NCI-H146 (cell line): ENCODE measurements around the gene NRG4.
"Not testable (repeated sequence)": the region's sequence is repeated elsewhere in the genome, so short reads cannot be mapped to it uniquely, and the experiment has no call there.

Source experiments
- DNase-seq: peaks from one replicate; lab custom pipeline; 2025; lab: John Stamatoyannopoulos, UW

The NRG4 gene, protein sequence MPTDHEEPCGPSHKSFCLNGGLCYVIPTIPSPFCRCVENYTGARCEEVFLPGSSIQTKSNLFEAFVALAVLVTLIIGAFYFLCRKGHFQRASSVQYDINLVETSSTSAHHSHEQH

DNA sequence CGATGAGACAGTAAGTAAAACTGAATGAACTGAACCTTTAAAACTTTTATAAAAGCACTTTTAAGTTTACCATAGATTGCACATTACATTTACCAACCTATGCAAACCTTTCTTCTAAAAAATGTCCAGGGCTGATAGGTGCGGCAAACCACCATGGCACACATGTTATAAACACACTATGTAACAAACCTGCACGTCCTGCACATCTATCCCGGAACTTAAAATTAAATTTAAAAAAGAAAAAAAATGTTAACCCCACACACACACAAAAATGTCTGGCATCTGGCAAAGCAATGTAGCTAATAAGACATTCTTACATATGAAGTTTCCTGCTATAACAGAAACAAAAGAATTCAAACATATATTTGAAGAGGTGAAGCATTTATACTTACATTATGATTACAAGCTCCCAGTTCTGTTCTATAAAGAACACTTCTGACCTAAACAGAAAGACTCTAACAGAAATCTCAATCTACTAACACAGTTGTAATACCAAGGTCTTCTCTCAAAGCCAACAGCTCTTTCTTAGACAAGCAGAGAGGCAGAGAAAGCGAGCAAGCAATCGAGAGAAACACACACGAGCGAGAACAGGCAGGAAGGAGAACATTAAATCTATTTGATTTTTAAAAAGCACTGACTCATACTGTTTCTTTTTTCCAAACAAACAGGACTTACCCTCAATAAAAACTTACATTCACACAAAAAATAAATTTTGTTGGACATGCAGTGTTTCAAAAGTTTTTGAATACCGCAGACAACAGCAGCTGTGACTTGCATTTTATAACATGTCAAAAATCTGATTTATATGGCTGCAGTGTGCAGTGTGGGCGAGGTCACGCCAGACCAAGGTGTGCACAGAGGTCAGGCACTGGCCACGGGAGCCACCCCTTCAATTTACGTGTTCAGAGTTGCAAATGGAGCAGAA, at the start of gene NRG4:
NRG4 (minus strand) TSS at position 798 of the 925 bp plus-strand sequence. CDS start 1,194 bp downstream, outside the sequence.
- no peak for DNase-seq

DNA sequence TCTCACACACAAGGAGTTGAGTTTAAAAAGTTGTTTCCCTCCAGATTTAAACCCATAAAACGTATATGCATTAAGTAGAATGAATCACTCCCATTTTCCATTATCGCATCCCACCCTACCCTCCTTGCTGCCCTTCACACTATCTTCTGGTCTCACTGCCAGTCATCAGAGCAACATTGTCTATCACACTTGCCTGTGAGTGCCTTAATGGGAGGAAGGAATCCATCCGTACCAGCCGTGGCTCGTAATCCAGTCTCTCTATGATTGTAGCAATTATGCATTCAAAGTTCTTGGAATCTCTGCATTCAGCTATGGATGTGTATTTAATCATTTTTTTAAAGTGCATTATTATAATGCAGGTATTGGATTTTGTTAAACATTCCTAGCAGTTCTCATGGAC, 49.5 kb upstream of the NRG4 start:
- no peak for DNase-seq

DNA sequence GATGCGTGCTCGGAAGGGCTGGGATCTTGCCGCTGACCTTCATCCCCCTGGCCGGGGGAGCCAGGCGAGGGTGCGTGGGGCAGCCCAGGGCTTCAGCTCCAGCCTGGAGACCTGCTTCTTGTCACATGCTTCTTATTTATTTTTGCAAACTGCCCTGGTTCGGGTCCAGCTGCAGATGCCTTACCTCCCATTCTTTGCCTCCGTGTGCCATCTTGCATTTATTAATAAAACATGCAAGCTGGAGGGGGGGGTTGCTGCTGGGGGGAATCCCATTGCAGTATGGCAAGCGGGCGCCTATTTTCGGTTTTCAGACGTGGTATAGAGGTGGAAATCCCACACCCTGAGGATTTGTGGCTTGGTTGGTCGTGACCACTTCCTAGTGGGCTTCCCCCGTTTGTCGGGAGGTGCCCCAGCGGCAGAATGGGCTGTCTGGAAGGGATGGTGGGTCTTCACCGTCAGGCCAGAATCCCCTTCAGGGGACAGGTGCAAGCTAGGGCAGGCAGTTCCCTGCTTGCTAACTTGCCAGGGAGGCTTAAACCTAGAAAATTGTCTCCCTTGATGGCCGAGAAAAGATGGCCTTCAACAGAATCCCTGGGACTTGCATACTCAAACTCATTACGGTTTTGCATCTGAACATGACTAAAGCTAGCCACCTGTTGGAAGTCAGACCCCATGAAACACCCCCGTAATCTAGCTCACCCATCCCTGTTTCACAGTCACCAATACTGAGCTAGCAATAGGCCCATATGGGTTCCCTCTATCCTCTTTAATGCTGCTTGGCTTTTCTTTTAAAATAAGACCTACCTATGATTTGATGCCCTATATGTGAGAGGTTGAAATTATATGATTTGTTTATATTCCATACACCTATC, 48.1 kb upstream of the NRG4 start:
- no peak for DNase-seq

DNA sequence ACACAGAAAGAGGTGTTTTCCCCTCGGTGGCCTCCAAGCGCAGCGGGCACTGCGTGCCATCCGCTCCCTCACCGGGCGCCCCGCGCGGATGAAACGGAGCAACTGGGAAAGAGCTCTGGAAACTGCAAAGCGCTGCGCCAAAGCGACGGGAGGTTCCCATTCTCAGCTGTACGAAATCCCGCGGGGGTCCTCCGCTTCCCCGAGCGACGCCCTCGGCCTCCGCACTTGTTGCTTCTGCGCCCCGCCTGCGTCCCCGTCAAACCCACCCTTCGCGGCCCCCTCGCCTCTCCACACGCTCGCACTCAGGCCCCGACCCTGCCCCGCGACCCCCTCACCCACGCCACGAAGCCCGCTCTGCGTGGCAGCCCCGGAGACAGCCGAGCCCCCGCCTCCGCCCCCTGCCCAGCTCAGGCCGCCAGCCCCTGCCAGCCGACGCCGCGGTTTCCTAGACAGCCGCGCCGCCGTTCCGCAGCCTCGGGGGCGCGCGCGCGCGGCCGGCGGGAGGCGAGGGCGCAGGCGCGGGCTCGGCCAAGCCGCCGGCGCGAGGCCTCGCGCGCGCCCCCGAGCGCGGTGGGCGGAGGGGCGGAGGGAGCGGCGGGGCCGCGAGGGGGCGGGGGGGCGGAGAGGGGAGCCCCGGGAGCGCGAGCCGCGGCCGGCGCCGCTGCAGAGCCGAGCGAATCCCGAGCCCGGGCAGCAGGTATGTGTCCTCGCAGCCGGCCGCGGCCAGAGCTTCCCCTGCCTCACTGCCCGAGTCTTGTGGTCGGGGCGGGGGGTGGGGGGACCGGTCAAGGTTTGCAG, 47.3 kb upstream of the NRG4 start, which contains the start of gene TMEM266:
TMEM266 (plus strand) TSS at position 666 of the 798 bp plus-strand sequence. CDS start 74,279 bp downstream, outside the sequence.
- DNase-seq = peak; percentile 37

DNA sequence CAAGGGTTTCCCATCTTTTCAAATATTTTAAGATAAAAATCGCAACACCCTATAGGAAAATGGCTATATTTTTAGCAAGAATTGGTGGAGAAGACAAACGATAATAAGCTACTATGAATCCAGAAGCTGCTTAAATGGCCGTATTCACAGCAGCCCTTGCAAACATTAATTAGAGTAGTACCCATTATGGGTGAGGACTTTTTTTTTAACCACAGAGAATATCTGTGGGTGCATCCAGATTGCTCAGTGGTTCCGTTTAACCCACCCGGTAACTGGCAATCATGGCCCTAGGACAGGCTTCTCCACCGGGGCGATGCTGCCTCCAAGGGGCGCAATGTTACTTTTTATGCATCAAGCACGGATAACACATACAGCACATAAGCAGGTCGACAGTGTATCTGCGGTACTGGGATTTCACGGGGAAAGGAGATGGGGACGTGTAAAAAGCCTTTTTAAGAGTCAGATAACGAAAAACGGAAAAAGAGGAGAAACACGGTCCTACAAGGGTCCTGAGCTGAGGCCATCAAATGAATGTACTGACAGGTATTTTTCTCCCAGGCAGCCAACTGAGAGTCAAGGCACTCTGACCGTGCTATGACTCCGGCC, 46.6 kb upstream of the NRG4 start:
- no peak for DNase-seq

DNA sequence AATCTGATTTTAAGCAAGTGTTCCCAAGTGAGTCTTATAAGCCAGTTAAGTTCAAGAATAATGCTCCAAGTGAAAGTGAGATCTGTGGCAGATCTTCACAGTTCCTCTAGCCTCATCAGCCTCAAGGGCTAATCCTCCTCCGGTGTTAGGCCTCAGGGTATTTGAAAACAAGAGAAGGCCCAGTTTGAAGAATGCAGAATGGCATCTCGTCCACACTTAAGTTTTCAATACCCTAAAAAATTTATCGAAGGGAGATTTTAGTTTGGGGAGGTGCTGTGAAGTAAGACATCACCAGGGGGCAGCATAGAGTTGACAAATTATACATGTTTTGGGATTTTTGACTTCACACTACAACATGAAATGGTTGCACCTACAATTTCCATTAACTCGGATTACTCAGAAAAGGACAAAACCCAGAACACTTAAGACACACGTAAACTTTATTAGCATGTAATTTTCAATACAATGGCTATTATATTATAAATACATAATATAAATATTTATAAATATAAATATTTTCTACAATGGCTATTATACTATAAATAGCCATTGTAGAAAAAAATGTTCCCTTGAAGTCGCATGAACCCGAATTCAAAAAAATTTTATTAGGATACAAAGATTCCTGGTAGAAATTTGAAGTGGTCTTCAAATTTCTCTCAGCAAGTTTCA, 45.2 kb upstream of the NRG4 start:
- peak; percentile 5 for DNase-seq

DNA sequence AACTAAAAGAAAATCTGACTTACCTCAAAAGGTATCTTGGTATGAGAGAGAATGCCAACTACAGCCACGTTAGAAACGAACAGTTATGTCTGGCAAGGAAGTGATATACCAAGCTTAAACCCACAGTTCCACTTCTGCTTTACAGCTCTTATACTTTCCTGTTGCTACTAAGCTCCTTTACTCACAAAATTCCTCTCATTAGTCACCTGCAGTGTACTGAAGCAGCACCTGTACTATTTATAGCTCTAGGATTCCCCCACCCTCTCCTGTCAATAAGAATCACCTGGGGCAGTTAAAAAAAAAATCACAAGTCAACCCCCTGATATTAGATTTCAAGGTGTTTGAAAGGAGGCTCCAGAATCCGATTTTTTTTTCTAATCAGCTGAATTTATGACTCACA, 44.7 kb upstream of the NRG4 start:
- peak; percentile 2 for DNase-seq

DNA sequence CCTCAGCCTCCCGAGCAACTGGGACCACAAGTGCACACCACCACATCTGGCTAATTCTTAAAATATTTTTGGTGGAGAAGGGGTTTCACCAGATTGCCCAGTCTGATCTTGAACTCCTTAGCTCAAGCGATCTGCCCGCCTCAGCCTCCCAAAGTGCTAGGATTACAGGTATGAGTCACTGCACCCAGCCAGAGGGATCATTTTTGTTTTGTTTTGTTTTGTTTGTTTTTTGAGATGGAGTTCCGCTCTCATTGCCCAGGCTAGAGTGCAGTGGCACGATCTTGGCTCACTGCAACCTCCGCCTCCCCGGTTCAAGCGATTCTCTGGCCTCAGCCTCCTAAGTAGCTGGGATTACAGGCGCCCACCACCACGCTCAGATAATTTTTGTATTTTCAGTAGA, 42.0 kb upstream of the NRG4 start:
- not testable (repeated sequence) for DNase-seq

DNA sequence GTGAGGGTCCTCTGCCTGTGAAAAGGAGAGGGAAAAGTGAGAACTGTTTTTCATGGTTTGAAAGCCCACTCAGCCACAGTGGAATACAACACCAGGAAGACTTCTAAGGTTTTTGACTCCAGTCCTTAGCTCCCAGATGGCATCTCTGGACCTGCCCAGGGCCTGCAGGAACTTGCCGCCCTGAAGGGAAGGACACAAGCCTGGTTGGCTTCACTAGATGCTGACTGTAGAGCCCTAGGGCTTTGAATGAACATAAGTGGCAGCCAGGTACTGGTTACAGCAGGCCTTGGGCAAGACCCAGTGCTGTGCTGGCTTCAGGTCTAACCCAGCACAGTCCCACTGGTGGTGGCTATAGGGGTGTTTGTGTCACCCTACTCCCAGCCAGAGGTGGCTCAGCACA, 26.3 kb upstream of the NRG4 start:
- no peak for DNase-seq

DNA sequence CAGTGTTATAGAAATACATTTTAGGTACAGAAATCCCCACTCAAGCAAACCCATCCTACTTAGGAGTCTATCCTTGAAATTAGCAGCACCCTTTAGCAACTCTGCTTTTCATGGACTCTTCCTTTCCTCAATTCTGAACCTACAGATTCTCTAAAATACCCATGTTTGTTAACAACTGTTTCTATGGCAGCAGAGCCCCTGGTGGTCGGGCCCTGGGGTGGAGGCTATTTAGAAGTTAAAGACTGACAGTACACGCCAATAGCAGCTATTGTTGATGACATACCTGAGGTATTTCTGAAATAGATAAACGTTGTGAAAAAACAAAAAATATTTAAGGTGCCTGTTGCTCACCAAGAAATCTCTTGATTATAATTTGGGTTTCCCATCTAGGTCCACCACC, 23.4 kb upstream of the NRG4 start:
- no peak for DNase-seq

DNA sequence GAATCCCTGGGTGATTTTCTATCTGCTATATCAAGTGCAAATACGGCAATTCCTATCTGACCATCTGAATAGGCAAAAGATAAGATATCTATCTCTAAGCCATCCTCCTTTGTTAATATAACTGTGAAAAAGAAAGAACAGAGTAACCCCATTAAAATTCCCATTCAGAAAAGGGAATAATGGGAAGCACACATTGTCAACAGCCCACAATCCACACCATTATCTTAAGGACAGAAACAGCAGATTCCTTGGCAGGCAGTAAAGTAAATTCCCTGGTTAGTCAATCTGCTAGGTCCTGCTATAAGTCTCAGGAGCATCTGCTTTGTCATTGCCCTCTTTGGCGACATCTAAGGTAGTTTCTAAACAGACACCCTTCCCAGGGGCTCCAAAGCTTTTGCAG, 21.9 kb upstream of the NRG4 start:
- DNase-seq = no peak

DNA sequence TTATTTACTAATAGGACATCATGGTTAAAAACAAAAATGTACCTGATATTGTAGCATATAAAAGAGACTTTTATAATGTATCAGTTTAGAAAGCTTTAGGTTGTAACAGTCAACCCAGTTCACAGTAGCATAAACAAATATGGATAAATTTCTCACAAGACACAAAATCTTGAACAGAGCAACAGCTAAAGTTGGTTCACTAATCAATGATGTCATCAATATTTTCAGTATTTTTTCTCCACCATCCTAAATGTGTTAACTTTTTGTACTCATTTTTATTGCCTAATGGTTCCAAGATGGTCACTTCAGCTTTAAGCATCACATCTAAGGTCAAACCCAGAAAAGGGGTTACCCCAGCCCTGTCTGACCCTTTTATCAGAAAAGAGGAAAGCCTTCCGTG, 21.2 kb upstream of the NRG4 start:
- no peak for DNase-seq

DNA sequence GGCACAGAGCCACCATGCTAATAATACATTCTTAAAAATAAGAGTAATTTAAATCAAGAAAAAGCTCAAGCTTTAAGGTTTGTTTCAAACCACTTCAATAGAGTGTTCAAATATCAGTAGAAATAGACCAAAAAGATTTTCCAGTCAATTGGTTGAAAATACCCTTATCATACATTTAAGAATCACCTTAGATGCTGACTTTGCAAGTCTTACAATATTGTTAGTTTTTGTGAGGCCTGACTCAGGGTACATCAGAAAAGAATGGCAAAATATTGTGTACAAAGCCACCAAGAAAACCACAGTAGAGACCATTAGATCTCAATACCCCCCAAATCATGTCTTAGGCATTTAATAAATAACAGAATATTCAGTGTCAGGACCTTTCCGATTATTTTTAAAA, 19.8 kb upstream of the NRG4 start:
- DNase-seq = no peak

DNA sequence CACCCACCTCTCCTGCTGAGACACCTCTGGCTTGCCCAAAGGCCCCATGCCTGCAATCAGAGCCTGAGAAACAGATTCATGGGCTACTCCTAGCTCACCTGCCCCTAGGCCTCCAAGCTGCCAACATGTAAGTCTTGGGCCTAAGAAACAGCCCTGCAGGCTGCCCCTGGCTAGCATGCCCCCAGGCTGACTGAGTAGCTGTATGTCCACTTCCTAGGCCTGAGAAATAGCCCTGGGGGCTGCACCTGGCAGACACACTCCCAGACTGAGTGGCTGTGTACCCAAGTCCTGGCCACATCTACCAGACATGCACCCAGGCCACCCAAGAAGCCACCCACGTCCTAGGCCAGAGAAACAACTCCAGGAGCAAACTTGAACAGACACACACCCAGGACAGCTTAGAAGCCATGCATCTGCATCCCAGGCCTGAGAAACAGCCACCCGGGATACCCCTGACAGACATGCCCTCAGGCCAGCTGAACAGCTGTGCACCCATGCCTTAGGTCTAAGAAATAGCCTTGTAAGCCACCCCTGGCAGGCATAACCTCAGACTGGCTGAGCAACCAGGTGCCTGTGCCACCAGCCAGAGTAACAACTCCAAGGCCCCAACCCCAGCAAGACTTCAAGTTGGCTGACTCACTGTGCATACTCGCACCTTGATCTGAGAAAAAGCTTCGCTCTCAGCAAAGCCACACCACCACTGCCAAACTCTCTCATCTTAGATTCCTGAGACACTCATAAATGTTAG, 12.0 kb upstream of the NRG4 start:
- no peak for DNase-seq

DNA sequence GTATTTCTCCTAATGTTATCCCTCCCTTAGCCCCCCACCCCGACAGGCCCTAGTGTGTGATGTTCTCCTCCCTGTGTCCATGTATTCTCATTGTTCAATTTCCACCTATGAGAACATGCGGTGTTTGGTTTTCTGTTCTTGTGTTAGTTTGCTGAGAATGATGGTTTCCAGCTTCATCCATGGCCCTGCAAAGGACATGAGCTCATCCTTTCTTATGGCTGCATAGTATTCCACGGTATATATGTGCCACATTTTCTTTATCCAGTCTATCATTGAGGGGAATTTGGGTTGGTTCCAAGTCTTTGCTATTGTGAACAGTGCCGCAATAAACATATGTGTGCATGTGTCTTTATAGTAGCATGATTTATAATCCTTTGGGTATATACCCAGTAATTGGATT, 1.2 kb upstream of the NRG4 start:
- DNase-seq = not testable (repeated sequence)

DNA sequence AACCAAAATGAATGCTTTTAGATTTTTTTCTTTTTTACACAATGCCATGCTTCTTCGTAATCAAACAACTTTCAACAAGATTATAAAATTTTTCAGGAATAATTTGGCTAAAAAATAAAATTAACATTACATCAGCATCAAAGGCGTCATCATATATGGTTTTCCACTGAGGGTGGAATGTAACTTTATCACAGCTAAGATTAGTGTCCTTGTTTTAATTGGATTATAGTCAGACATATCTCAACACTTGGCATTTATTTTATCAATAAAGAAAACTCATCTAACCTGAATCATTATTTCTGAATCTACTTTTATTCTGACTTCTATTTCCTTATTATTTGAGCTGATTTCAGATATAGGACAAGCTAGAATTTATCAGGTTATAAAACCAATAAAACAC, 1.6 kb downstream of the NRG4 start:
- no peak for DNase-seq

DNA sequence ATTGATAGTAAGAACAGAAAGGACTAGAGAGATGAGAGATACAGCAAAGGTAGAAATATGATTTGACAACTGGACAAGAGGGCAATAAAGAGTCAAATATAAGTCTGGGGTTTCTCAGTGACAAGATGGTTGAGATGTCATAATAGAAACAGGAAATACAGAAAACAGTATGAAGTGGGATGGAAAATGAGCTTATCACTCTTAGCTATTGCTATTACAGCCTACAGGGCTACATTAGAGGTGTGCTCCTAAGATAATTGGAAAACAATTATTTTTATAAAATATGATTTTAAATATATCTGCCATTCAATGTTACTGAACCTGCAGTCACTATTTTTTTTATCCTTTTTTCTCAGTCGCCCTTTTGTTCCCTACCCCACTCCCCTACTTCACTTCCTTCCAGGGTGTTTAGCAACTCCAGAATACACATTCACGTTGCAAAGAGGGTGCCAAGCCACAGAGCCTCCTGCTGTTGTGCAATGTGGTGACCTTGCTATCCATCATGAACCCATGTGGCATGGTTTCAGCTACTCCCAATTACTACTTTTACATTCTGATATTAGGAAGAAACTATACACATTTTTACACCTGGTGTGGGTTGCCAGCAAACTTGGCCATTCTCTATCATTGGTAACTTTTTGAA, 6.0 kb downstream of the NRG4 start:
- no peak for DNase-seq

DNA sequence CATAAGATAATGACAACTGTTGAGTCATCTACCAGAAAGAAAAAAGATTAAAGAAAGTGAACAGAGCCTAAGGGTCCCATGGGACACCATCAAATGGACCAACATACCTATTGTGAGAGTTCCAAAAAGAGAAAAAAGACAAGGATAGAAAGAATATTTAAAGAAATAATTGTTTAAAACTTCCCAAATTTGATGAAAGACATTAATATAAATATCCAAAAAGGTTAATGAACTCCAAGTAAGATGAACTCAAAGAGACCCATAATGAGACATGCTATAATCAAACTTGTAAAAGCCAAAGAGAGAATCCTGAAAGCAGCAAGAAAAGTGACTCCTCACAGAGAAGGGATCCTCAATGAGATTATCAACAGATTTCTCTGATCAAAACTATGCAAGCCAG, 8.9 kb downstream of the NRG4 start:
- DNase-seq = no peak

DNA sequence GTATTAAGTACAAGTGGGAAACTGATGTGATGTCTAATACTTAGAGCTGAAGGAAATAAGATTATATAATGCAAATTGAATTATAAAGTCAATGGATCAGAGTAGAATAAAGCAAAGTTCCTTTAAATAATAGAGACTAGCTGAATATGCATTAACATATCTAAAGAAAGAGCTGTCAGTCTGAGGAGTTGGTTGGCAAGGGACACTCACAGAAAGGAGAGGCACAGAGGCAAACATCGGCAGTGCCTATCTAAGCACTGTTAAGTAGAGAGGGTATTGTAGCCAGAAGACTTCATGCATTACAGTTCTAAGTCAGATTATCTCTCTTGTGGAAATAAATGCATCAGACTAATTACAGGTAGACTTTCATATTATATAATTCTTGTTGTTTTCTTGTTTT, 16.6 kb downstream of the NRG4 start:
- DNase-seq = no peak

DNA sequence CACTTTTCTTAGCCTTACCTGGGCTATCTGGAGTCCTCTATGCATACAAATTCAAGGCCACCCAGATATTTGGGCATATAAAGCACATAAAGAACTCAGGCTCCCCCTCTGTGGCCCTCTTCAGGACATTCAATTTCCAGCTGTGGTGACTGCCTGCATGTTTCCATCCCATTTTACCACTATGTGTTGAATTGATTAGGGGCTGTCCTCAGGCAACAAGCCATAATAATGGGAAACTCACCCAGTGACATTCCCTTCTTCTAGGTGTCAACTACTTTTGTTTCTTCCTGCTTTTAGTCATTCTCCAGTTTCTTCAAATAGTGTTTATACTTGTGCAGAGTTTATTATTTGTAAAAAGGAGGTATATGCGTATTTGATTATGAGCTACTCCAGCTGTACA, 18.0 kb downstream of the NRG4 start:
- DNase-seq = no peak
